Measurements from ENCODE around the gene SAFB. TPM values are rescaled to one million over a fixed set of nuclear protein-coding genes. Genes with fewer than 3 reads are reported as not detected.

The SAFB gene
- total RNA-seq, 1 experiment from 2014 or later: 135 TPM

DNA sequence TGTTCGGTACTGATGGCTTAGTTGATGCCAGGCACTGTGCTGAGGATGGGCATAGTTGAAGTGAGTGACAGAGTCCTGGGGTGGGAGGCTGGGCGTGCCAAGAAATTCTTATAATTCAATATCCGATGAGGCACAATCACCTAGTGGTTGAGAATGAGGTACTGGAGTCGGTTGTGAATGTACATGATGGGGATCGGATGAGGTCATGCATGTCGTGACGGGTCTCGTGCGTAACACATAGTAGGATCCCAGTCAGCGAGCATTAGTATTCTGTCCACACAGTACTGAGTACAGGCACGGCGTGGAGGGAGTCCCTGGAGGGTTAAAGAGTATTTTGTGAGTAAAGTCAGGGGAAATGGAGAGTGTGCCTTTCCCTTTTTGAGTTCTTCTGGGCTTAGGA, 2.8 kb downstream of the SAFB start:
- Mint-ChIP-seq H3K9me3 (ENCODE audit: unreplicated experiment) (no peaks in the 10 kb centered on the region), H3K27me3 (ENCODE audit: insufficient read depth, unreplicated experiment) (no peaks in the 10 kb centered on the region), H3K27ac (ENCODE audit: low read depth, unreplicated experiment) (peak overlapping the region; percentile 100), H3K36me3 (ENCODE audit: insufficient read depth, unreplicated experiment) (peaks cover 78% of the 10 kb centered on the region), H3K4me1 (ENCODE audit: insufficient read depth, unreplicated experiment) (peaks cover 30% of the 10 kb centered on the region), H3K4me3 (ENCODE audit: unreplicated experiment) (peak overlapping the region; percentile 100)
- TF ChIP-seq, protein P1, sequence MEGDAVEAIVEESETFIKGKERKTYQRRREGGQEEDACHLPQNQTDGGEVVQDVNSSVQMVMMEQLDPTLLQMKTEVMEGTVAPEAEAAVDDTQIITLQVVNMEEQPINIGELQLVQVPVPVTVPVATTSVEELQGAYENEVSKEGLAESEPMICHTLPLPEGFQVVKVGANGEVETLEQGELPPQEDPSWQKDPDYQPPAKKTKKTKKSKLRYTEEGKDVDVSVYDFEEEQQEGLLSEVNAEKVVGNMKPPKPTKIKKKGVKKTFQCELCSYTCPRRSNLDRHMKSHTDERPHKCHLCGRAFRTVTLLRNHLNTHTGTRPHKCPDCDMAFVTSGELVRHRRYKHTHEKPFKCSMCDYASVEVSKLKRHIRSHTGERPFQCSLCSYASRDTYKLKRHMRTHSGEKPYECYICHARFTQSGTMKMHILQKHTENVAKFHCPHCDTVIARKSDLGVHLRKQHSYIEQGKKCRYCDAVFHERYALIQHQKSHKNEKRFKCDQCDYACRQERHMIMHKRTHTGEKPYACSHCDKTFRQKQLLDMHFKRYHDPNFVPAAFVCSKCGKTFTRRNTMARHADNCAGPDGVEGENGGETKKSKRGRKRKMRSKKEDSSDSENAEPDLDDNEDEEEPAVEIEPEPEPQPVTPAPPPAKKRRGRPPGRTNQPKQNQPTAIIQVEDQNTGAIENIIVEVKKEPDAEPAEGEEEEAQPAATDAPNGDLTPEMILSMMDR (IDR thresholded peaks at IDR 0.05; ENCODE audit: unreplicated experiment): no peak
- POLR2A ChIA-PET: no interaction called here
- intact Hi-C loops (cut with micrococcal nuclease): no loop called here
- no TSS peak for BruUV-seq (replicated peaks)
- CTCF ChIA-PET: no interaction called here
- DNase-seq (ENCODE audit: unreplicated experiment): no peak

DNA sequence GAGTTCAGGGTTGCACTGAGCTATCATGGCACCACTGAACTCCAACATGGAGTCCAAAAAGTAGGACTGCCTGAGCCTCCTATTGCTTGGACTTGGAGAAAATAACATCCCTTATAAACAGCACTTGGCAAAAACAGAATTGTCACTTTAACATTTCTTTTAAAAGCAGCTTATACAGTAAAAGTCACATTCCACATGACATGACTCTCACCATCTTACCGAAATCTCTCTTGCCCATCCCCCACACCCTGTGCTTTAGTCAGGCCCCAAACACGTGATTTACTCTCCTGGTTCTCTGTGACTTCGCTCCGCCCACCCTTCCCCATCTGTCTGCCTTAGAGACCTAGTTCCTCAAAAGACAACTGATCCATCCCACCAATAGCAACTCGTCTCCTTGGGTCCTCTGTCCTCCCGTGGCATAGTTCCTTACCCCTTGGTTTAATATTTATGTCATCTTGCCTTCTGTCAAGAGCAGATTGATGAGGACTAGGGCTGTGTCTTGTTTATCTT, 4.6 kb downstream of the SAFB start:
- CTCF ChIA-PET: no interaction called here
- H3K4me3 Mint-ChIP-seq (ENCODE audit: unreplicated experiment): no peak overlapping the region

DNA sequence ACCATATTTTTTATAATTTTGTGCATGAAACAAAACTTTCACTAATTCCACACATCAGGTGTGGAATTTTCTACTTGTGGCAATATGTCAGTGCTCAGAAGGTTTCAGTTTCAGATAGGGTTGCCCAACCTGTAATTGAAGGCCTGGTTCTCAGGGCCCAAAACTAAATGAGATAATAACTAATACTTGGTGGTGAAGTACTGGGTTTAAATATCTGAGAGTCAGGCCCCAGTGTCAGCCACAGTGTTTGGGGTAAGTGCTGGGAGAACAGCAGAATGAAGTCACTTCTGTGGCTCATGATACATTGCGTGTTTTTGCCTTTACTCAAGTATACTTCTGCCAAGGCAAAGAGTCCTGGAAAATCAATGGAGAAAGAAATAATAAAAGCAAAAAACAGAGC, 5.6 kb downstream of the SAFB start:
- no TSS peak for BruUV-seq (replicated peaks)
- DNase-seq (ENCODE audit: unreplicated experiment): no peak

More for the DNA sequence above, 4.6 kb downstream of the SAFB start:
- POLR2A ChIA-PET: interaction anchor here (0.7 kb wide), 2 partner anchors 92 to 657 kb away, joined by 3 read pairs; no protein-coding TSS in a partner anchor
- H3K36me3 Mint-ChIP-seq (ENCODE audit: insufficient read depth, unreplicated experiment): peaks cover 79% of the 10 kb centered on the region
- DNase-seq (ENCODE audit: unreplicated experiment): no peak
- H3K4me1 Mint-ChIP-seq (ENCODE audit: insufficient read depth, unreplicated experiment): peaks cover 37% of the 10 kb centered on the region
- no TSS peak for BruUV-seq (replicated peaks)
- H3K27ac Mint-ChIP-seq (ENCODE audit: low read depth, unreplicated experiment): no peak overlapping the region
- H3K9me3 Mint-ChIP-seq (ENCODE audit: unreplicated experiment): no peaks in the 10 kb centered on the region
- TF ChIP-seq, protein P1 (IDR thresholded peaks at IDR 0.05; ENCODE audit: unreplicated experiment): no peak
- intact Hi-C loops (cut with micrococcal nuclease): no loop called here
- no peaks in the 10 kb centered on the region for H3K27me3 Mint-ChIP-seq (ENCODE audit: insufficient read depth, unreplicated experiment)

DNA sequence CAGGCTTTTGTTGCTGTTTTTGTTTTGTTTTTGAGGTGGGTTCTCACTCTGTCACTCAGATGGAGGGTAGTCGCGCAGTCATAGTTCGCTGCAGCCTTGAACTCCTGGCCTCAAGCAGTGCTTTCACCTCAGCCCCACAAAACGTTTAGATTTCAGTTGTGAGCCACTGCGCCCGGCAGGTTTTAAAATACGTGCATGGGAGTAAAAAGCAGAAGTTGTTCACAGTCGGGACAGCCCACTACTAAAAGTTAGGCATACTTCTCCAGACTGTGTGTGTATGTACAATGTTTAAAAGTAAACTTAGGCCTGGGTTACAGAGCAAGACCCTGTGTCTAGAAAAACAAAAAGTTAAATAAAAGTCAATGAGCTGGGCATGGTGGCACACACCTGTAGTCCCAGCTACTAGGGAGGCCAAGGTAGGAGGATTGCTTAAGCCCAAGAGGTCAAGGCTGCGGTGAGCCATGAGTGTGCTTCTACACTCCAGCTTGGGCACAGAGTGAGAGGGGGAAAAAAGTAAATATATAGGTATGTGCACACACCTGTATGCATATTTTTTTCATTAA, 6.1 kb downstream of the SAFB start:
- intact Hi-C loops (cut with micrococcal nuclease): no loop called here
- Mint-ChIP-seq H3K36me3 (ENCODE audit: insufficient read depth, unreplicated experiment) (peaks cover 74% of the 10 kb centered on the region), H3K4me3 (ENCODE audit: unreplicated experiment) (no peak overlapping the region), H3K27ac (ENCODE audit: low read depth, unreplicated experiment) (no peak overlapping the region), H3K9me3 (ENCODE audit: unreplicated experiment) (no peaks in the 10 kb centered on the region), H3K4me1 (ENCODE audit: insufficient read depth, unreplicated experiment) (peaks cover 39% of the 10 kb centered on the region), H3K27me3 (ENCODE audit: insufficient read depth, unreplicated experiment) (no peaks in the 10 kb centered on the region)
- TF ChIP-seq, protein P1 (IDR thresholded peaks at IDR 0.05; ENCODE audit: unreplicated experiment): no peak
- CTCF ChIA-PET: interaction anchor here (0.6 kb wide), 1 partner anchor 1537 kb away, joined by 4 read pairs; no protein-coding TSS in a partner anchor
- no TSS peak for BruUV-seq (replicated peaks)
- no peak for DNase-seq (ENCODE audit: unreplicated experiment)
- POLR2A ChIA-PET: no interaction called here

More for the DNA sequence above, 5.6 kb downstream of the SAFB start:
- H3K36me3 Mint-ChIP-seq (ENCODE audit: insufficient read depth, unreplicated experiment): peaks cover 74% of the 10 kb centered on the region
- TF ChIP-seq, protein P1 (IDR thresholded peaks at IDR 0.05; ENCODE audit: unreplicated experiment): no peak
- H3K9me3 Mint-ChIP-seq (ENCODE audit: unreplicated experiment): no peaks in the 10 kb centered on the region
- ChIA-PET POLR2A (no interaction called here), CTCF (no interaction called here)
- no peak overlapping the region for H3K27ac Mint-ChIP-seq (ENCODE audit: low read depth, unreplicated experiment)
- H3K27me3 Mint-ChIP-seq (ENCODE audit: insufficient read depth, unreplicated experiment): no peaks in the 10 kb centered on the region
- peaks cover 39% of the 10 kb centered on the region for H3K4me1 Mint-ChIP-seq (ENCODE audit: insufficient read depth, unreplicated experiment)
- H3K4me3 Mint-ChIP-seq (ENCODE audit: unreplicated experiment): no peak overlapping the region
- intact Hi-C loops (cut with micrococcal nuclease): no loop called here

Data from MCF 10A (cell line).